ENCODE results near the gene OPCML. TPM values are rescaled to one million over a fixed set of nuclear protein-coding genes. Genes with fewer than 3 reads are reported as not detected.

Gene OPCML
- polyA plus RNA-seq, 3 donors, result not detected

GRCh38 chr11:133072378-133072777, 459.9 kb downstream of the OPCML start:
- no peak overlapping the region for H3K4me3 Mint-ChIP-seq
- no peaks in the 10 kb centered on the region for H3K4me1 Mint-ChIP-seq
- no peak for DNase-seq
- H4K20me1 ChIP-seq (ENCODE audit: insufficient read depth, low read length), result no peaks in the 10 kb centered on the region
- peaks cover 0 to 15% of the 10 kb centered on the region in 2 donors for H3K27me3 ChIP-seq (ENCODE audit: control insufficient read depth in 2 of 2, insufficient read depth in 2 of 2, low read length in 2 of 2)
- no peaks in the 10 kb centered on the region for H3K9me3 Mint-ChIP-seq
- intact Hi-C loops (cut with micrococcal nuclease), result no loop called here
- no peak for TF ChIP-seq CTCF (IDR thresholded peaks at IDR 0.05)
- peaks cover 3 to 8% (median 5%) of the 10 kb centered on the region in 3 donors for H3K27me3 Mint-ChIP-seq (ENCODE audit: low read depth in 3 of 3)
- WGBS (ENCODE audit: insufficient coverage), result no CpG with 5 or more reads among the region's 7 CpGs
- no peak overlapping the region for H3K4me2 ChIP-seq (replicated peaks; ENCODE audit: extremely low read depth, low read length, poor library complexity, severe bottlenecking)
- H3K9ac ChIP-seq (ENCODE audit: insufficient read depth, low read length, poor library complexity, severe bottlenecking), result no peak overlapping the region
- H2AFZ ChIP-seq (ENCODE audit: insufficient read depth, low read depth, low read length, poor library complexity, severe bottlenecking), result no peak overlapping the region
- H3K4me1 ChIP-seq (ENCODE audit: control insufficient read depth in 1 of 2, insufficient read depth in 2 of 2, low read length in 2 of 2), result no peaks in the 10 kb centered on the region
- no peaks in the 10 kb centered on the region for H3K36me3 Mint-ChIP-seq
- H3K27ac ChIP-seq (ENCODE audit: low read depth in 1 of 2, low read length in 2 of 2), result no peak overlapping the region
- no peaks in the 10 kb centered on the region for H3K36me3 ChIP-seq (replicated peaks in 1 of 2; ENCODE audit: control insufficient read depth in 1 of 2, insufficient read depth in 2 of 2, low read length in 2 of 2)
- H3K4me3 ChIP-seq (replicated peaks in 1 of 3; ENCODE audit: low read depth in 2 of 3, low read length in 3 of 3), result no peak overlapping the region
- no peaks in the 10 kb centered on the region for H3K9me3 ChIP-seq (replicated peaks in 1 of 2; ENCODE audit: control insufficient read depth in 1 of 2, insufficient read depth in 1 of 2, low read length in 2 of 2)
- no peaks in the 10 kb centered on the region for H3K79me2 ChIP-seq (ENCODE audit: insufficient read depth, low read length)
- no peak overlapping the region for H3K27ac Mint-ChIP-seq

- Histone ChIP-seq H3K4me2 (replicated peaks; ENCODE audit: extremely low read depth, low read length, poor library complexity, severe bottlenecking) (no peak overlapping the region), H3K4me1 (ENCODE audit: control insufficient read depth in 1 of 2, insufficient read depth in 2 of 2, low read length in 2 of 2) (no peaks in the 10 kb centered on the region), H3K9me3 (replicated peaks in 1 of 2; ENCODE audit: control insufficient read depth in 1 of 2, insufficient read depth in 1 of 2, low read length in 2 of 2) (no peaks in the 10 kb centered on the region), H3K79me2 (ENCODE audit: insufficient read depth, low read length) (no peaks in the 10 kb centered on the region), H4K20me1 (ENCODE audit: insufficient read depth, low read length) (no peaks in the 10 kb centered on the region), H3K27ac (ENCODE audit: low read depth in 1 of 2, low read length in 2 of 2) (no peak overlapping the region), H3K36me3 (replicated peaks in 1 of 2; ENCODE audit: control insufficient read depth in 1 of 2, insufficient read depth in 2 of 2, low read length in 2 of 2) (no peaks in the 10 kb centered on the region), H3K27me3 (ENCODE audit: control insufficient read depth in 2 of 2, insufficient read depth in 2 of 2, low read length in 2 of 2) (peaks cover 0 to 12% of the 10 kb centered on the region in 2 donors), H2AFZ (ENCODE audit: insufficient read depth, low read depth, low read length, poor library complexity, severe bottlenecking) (no peak overlapping the region), H3K4me3 (replicated peaks in 1 of 3; ENCODE audit: low read depth in 2 of 3, low read length in 3 of 3) (no peak overlapping the region), H3K9ac (ENCODE audit: insufficient read depth, low read length, poor library complexity, severe bottlenecking) (no peak overlapping the region)
- Mint-ChIP-seq H3K27ac (no peak overlapping the region), H3K9me3 (peaks cover 0 to under 1% (median 0%) of the 10 kb centered on the region in 7 donors), H3K4me1 (no peaks in the 10 kb centered on the region), H3K36me3 (no peaks in the 10 kb centered on the region), H3K27me3 (ENCODE audit: low read depth in 3 of 3) (peaks cover 5 to 9% (median 9%) of the 10 kb centered on the region in 3 donors), H3K4me3 (no peak overlapping the region)
- intact Hi-C loops (cut with micrococcal nuclease), result no loop called here
- TF ChIP-seq CTCF (IDR thresholded peaks at IDR 0.05), result no peak
- WGBS (ENCODE audit: insufficient coverage), result 73% methylated on average over 2 of the region's 3 CpGs
- DNase-seq, result no peak
Observed at GRCh38 chr11:133070791-133071190, 461.5 kb downstream of the OPCML start.
